Nucleus accumbens (tissue), 56 donors: ENCODE results near the gene PABPN1L.

ENCODE experiments used
- DNase-seq, 56 donors: peaks; one replicate each; lab custom pipeline; 2025; lab: John Stamatoyannopoulos, UW

PABPN1L gene

GRCh38 chr16:88835818-88836217 is 30.6 kb downstream of the PABPN1L start:
- DNase-seq, result no peak

GRCh38 chr16:88835383-88835782 is 31.1 kb downstream of the PABPN1L start:
- DNase-seq, result no peak

- DNase-seq, result no peak
Observed at GRCh38 chr16:88834670-88835069, 31.8 kb downstream of the PABPN1L start.

DNA sequence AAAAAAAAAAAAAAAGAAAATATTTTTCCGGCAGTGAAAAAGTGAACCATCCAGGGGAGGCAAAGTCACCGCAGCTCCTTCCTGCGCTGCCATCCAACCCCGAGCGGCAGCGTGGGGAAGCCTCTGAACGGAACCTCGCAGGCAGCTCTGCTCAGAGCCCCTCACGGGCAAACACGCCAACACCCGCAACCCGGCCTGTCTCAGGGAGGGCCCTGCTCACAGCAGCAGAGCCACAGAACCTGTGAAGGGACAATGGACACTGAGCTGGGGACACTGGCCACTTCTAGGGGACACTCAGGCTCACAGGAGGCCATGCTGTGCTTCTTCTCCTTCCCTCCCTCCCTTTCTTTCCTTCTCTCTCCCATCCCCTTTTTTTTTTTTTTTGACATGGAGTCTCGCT is 33.4 kb downstream of the PABPN1L start:
- no peak for DNase-seq

DNA sequence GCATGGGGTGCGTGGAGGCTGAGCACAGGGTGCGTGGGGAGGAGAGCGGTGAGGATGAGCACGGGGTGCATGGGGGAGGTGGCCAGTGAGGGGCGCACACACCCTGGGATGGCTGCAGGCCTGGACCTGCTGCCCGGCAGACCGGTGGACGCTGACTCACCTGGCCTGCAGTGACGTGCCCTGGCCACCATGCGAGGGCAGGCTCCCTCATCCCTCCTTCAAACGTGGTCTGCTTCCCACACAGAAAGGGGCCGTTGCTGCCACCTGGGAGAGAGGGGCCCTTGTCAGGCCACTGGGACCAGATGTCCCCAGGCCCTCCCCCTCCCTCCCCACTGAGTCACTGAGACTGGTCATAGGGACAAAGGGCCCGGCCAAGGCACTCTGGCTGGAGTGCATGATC is 34.6 kb downstream of the PABPN1L start:
- no peak for DNase-seq

GRCh38 chr16:88830783-88831182 is 35.7 kb downstream of the PABPN1L start:
- no peak for DNase-seq

GRCh38 chr16:88830258-88830657 is 36.2 kb downstream of the PABPN1L start:
- no peak for DNase-seq

- DNase-seq, result peak in 7 of 56 donors; percentile 7 to 59 (median 23)
Observed at GRCh38 chr16:88828711-88829110, 37.7 kb downstream of the PABPN1L start.

GRCh38 chr16:88827727-88828126 is 38.7 kb downstream of the PABPN1L start:
- DNase-seq, result no peak

- peak in 19 of 56 donors; percentile 7 to 78 (median 32) for DNase-seq
Observed at GRCh38 chr16:88826070-88826840, 40.2 kb downstream of the PABPN1L start.

DNA sequence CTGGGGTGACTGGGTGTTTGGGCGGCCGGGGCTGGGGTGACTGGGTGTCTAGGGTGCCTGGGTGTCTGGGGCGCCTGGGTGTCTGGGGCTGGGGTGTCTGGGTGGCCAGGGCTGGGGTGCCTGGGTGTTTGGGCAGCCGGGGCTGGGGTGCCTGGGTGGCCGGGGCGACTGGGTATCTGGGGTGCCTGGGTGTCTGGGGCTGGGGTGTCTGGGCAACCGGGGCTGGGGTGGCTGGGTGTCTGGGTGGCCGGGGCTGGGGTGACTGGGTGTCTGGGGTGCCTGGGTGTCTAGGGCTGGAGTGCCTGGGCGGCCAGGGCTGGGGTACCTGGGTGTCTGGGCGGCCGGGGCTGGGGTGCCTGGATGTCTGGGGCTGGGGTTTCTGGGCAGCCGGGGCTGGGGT is 41.3 kb downstream of the PABPN1L start:
- DNase-seq, result no peak

GRCh38 chr16:88824256-88825077 is 42.0 kb downstream of the PABPN1L start:
- no peak for DNase-seq

DNA sequence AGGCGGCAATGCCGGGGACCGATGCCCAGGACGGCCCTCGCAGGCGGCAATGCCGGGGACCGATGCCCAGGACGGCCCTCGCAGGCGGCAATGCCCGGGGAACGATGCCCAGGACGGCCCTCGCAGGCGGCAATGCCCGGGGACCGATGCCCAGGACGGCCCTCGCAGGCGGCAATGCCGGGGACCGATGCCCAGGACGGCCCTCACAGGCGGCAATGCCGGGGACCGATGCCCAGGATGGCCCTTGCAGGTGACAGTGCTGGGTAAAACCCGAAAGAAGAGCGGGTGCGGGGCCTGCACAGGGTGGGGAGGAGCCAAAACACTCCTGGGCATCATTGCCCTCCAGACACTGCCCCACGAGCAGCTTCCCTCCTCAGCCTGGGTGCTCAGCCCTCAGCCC is 42.8 kb downstream of the PABPN1L start:
- peak in 1 of 56 donors; percentile 45 for DNase-seq

DNA sequence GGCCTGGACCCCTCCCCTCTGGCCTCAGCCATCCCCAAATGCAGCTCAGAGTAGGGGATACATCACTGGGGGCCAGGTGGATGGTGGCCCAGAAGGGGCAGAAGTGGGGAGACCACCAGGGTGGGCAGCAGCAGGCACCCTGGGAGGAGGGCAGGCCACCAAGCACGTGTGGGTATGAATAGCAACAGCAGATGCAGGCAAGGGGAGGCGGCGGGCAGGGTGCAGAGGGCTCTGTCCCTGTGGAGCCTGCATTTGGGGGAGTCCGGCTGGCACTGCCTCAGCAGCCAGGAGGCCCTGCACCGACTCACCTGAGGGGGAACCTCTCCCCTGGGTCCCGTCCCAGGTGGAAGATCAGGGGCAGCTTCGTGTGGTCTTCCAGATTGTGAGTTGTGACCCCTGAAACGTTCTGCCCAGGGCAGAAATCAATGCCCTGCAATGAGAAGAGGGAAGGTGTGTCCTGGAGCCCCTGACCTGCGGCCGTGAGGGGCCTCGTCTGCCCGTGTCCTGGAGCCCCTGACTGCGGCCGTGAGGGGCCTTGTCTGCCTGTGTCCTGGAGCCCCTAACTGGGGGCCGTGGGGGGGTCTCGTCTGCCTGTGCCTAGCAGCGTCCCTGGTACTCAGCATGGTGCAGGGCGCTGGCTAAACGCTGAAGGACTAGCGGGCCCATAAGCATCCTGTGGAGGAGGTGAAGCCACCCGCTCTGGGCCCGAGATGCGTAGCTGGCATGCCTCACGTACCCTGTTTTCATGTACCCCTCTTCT is 44.0 kb downstream of the PABPN1L start:
- DNase-seq, result no peak

- DNase-seq, result no peak
Observed at GRCh38 chr16:88821168-88821850, 45.2 kb downstream of the PABPN1L start.

GRCh38 chr16:88820385-88821025 is 46.0 kb downstream of the PABPN1L start:
- no peak for DNase-seq

DNA sequence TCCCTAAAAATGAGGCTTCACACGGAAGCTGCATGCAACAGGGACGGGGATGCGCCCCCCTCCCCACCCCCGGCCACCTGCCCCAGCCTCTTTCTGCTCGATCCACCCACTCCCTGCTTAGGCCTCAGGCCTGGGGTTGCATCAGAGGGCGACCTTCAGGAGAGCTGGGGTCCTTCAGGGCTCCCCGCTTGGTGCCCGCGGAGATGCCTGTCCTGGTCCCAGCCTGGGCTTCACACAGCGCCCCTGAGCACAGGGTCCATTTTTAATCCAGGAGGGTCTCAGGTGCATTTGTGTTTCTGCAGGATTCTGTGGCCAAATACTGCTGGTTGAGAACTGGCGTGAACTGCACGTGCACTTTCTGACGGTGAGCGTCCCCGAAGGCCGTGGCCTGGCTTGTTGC is 47.3 kb downstream of the PABPN1L start:
- no peak for DNase-seq

DNA sequence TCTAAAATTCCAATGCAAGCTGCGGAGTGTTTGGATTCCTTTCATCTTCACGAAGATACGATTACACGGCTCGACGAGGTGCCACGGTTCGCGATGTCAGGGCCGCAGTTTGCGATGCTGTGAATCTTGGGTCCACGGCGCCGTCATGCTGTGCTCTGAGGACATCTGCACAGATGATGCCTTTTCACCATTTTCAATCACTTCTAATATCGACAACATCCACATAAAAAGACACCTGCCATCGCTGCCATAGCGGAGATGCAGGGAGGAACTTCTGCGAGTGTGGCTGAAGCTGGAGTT is 47.9 kb downstream of the PABPN1L start:
- no peak for DNase-seq

DNA sequence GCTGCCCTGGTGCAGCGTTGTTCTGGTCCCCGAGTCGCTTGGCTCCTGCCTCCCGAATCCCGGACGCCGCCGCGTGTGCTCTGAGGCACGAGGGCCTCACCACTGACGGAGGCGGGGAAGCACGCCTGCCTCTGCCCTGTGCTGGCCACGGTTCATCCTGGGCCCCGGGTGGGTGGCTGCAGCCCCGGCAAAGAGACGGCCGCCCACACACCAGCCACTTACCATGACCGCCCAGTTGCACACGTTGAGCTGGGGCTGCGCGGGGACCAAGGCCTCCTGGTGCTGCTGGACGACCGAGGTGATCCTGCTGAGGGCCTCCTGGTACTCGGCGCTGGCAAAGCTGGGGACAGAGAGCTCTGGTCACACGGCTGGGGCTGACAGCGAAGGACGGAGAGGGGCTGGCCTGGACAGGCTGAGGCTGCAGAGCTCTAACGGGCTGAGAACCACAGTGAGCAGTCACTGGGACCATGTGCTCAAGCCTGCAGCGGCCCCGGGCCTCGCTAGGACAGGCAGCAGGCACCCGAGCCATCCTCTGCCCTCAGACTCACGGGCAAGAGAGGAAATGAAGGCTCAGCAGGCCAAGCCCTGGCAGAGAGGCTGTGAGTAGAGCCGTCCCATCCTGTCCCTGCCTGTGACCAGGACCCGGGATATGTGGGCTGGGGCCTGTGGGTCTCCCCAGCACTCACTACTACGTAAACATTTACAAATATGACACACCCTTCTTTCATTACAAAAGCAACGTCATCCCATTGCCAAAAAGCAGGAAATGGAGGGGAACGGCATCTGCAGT is 48.5 kb downstream of the PABPN1L start:
- no peak for DNase-seq
